ENCODE results near the gene ASAP2.
"Not testable (repeated sequence)": the region's sequence is repeated elsewhere in the genome, so short reads cannot be mapped to it uniquely, and the experiment has no call there.

DNA sequence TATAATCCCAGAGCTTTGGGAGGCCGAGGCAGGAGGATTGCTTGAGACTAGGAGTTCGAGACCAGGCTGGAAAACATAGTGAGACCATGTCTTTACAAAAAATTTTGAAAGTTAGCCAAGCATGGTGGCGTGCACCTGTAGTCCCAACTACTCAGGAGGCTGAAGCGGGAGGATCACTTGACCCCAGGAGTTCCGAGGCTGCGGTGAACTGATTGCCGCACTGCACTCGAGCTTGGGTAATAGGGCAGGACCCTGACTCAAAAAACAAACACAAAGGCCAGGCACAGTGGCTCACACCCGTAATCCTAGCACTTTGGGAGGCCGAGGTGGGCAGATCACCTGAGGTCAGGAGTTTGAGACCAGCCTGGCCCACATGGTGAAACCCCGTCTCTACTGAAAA is 191.6 kb downstream of the ASAP2 start:
- not testable (repeated sequence) for TF ChIP-seq CTCF (conservative IDR thresholded peaks at IDR 0.05 in 1 of 2, IDR thresholded peaks at IDR 0.05 in 1 of 2; ENCODE audit: extremely low read depth in 1 of 2, insufficient read depth in 1 of 2, low read depth in 1 of 2, low read length in 2 of 2); EZH2 (IDR thresholded peaks at IDR 0.05; ENCODE audit: borderline replicate concordance, low read length)
